Kidney epithelial cell (primary cell): ENCODE data around the gene MCC. TPM values are rescaled to one million over a fixed set of nuclear protein-coding genes. Genes with fewer than 3 reads are reported as not detected.

Experiments
- DNase-seq: peaks from one replicate; pipeline ENCODE4 v3.0.0-alpha.2; 2010; ENCODE audit warnings: low read depth
- H3K27me3 ChIP-seq: 2 replicates; pipeline ENCODE4 v1.6.0; 2011; ENCODE audit warnings: low read length; ENCODE audit not compliant: control insufficient read depth, insufficient read depth
- H3K36me3 ChIP-seq: 2 replicates; pipeline ENCODE4 v1.5.1; 2011; ENCODE audit warnings: low read length; ENCODE audit not compliant: control insufficient read depth, insufficient read depth
- H3K4me3 ChIP-seq: 2 replicates; pipeline ENCODE4 v1.5.1; 2011; ENCODE audit warnings: low read depth, mild to moderate bottlenecking, control low read depth, low read length
- total RNA-seq: library from RNA; depleted of rRNA; stranded (reverse); fragments of >200 nt; gene quantifications from 2 replicates; pipeline ENCODE4 v1.2.3, GENCODE V29; 2015
- TF ChIP-seq, protein P1 (sequence below): IDR thresholded peaks from 2 replicates; pipeline ENCODE4 v1.5.1; 2011; ENCODE audit warnings: mild to moderate bottlenecking, moderate library complexity, low read length, control low read depth, inconsistent platforms; ENCODE audit not compliant: insufficient read depth, poor library complexity, severe bottlenecking

Gene MCC
- total RNA-seq, 1 donor from 2014 or later = 16.7 TPM

DNA sequence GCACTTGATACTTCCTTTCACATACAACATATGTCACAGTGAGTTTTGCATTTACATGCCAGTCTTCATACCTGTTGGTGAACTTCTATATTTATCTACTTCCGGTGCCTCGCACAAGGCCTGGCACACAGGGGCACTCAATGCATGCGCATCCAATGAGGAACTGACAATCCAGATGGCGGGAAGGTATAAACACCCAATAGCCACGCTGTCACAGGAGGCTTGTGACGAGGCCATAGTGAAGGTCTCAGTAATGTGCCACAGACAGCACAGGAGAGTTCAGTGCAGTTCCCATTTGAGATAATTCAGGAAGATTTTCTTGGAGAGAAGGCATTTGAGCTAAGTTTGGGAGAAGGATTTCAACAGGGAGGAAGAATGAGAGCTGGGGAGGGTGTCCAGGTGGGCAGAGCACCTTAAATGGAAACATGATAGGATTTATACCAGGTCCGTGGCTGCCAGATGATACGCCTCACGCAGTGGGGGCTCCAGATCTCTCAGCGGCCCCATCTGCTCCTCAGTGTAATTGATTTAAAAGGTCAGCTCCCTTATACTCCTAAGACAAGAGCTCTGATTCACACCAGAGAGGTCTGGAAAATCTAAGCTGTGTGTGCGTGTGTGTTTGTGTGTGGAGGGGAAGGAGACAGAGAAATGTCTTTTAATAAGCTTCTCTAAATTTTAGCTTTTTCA, 305.5 kb downstream of the MCC start:
- TF ChIP-seq, protein P1, sequence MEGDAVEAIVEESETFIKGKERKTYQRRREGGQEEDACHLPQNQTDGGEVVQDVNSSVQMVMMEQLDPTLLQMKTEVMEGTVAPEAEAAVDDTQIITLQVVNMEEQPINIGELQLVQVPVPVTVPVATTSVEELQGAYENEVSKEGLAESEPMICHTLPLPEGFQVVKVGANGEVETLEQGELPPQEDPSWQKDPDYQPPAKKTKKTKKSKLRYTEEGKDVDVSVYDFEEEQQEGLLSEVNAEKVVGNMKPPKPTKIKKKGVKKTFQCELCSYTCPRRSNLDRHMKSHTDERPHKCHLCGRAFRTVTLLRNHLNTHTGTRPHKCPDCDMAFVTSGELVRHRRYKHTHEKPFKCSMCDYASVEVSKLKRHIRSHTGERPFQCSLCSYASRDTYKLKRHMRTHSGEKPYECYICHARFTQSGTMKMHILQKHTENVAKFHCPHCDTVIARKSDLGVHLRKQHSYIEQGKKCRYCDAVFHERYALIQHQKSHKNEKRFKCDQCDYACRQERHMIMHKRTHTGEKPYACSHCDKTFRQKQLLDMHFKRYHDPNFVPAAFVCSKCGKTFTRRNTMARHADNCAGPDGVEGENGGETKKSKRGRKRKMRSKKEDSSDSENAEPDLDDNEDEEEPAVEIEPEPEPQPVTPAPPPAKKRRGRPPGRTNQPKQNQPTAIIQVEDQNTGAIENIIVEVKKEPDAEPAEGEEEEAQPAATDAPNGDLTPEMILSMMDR = no peak
- H3K27me3 ChIP-seq = no peaks in the 10 kb centered on the region
- H3K36me3 ChIP-seq = no peaks in the 10 kb centered on the region

DNA sequence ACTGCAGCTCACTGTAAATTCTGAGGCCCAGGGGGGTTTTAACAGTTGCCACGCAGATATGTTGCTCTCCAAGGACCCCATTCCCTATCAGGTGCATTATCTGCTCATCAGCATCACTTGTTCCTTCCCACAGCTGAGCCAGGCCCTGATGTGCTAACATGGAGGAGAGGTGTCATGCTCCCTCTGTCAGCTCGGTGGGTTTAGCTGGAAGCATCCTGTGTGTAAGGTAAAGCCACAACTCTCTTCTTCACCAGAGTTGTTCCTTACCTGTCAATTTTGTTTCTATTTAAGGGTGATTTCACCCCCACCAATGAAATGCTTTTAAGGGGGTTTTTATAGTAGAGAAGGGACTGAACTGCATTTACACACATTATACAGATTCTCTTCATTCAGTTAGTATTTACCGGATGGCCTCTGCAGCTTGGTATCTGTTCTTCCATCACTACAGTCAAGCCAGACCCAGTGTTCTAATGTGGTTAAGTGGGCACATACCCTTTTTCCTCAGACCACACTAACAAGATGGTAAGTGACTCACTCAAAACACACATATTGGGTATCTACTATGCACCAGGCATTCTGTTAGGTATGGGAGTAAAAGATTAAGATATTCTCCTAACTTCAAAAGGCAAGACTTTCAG, 306.3 kb downstream of the MCC start:
- TF ChIP-seq, protein P1 = no peak
- no peaks in the 10 kb centered on the region for H3K27me3 ChIP-seq
- H3K36me3 ChIP-seq = no peaks in the 10 kb centered on the region
- no peak for DNase-seq
- no peak overlapping the region for H3K4me3 ChIP-seq

More for the DNA sequence above, 305.5 kb downstream of the MCC start:
- H3K4me3 ChIP-seq = no peak overlapping the region
- no peak for DNase-seq

DNA sequence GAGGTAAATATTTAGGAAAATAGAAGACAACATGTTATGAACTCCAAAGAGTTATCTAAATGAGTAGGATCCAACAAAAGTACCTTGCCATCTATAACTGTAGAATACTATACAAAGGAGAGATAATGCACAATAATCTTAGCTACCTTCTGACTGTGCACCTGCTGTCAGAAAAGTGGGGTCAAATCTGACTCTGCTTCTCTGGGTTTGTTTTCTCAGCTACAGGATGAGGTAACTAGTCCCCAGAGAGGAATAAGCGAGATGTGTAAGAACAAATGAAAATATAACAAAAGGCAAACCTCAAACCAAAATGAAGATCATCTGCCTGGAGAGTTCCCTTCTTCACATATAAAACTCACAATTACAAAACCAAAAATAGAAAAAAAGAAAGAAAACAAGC, 306.8 kb downstream of the MCC start:
- DNase-seq = no peak
- no peak overlapping the region for H3K4me3 ChIP-seq
- no peaks in the 10 kb centered on the region for H3K27me3 ChIP-seq
- TF ChIP-seq, protein P1 = no peak
- H3K36me3 ChIP-seq = no peaks in the 10 kb centered on the region

DNA sequence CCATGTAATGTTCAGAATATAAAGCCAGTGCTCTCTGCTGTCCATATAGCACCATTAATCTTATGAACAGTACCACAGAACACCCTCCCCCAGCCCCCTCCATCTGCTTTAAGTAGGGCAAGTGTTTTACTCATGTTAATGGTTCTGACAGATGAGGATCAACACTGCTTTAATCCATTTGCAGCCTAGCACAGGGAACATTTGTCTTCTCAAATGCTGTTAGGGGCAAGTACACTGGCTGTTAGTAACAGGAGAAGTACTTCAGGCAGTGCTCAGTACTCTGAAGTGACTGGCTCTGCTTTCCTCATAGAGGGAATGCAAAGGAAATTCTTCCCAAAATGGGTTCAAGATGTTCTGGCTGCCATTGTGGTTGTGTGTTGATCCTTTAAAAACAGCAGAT, 309.1 kb downstream of the MCC start:
- no peaks in the 10 kb centered on the region for H3K27me3 ChIP-seq
- no peak overlapping the region for H3K4me3 ChIP-seq
- DNase-seq = no peak
- H3K36me3 ChIP-seq = no peaks in the 10 kb centered on the region
- TF ChIP-seq, protein P1 = no peak

DNA sequence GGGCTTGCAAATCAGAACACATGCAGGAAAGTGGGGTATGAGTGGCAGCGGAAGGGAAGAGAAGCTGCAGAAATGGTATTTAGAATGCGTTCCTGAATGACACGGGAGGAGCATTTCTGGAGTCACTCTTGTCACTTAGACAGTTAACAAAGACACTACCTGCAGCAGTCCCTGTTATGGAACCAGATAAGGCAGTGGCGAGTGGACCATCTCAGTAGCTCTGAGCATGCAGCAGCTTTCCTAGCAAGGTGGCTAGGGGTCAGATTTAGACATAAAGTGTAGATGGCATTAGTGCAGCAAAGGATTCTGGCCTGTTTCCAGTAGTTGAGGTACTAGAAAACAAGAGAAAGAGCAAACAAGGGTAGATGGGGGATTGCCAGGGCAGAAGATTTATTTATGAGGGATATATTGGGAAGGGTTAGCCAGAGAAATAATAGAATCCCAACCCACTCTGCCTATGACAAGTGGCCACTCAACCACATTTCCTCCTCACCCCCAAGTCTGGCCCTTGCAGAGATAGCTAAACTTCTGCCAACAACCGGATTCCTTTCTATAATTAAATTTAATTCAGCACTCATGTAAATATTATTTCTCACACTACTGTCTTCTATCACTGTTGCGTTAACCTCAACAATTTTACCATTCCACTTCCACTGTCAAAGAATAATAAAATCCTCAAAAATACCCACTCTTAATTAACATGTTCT, 310.0 kb downstream of the MCC start:
- no peaks in the 10 kb centered on the region for H3K36me3 ChIP-seq
- H3K27me3 ChIP-seq = no peaks in the 10 kb centered on the region
- DNase-seq = no peak
- TF ChIP-seq, protein P1 = no peak
- H3K4me3 ChIP-seq = no peak overlapping the region
